ENCODE results near the gene CAMK1D.

The CAMK1D gene

GRCh38 chr10:12635127-12635541, 285.8 kb downstream of the CAMK1D start:
- H3K4me2 ChIP-seq (ENCODE audit: low read length): no peak overlapping the region
- H3K27ac ChIP-seq (ENCODE audit: low read depth, low read length): no peak overlapping the region
- no peaks in the 10 kb centered on the region for H3K9me2 ChIP-seq (replicated peaks; ENCODE audit: control insufficient read depth, low read length)
- H3K4me1 ChIP-seq (ENCODE audit: control insufficient read depth, low read length): no peaks in the 10 kb centered on the region
- no peaks in the 10 kb centered on the region for H3K9me3 ChIP-seq (ENCODE audit: control insufficient read depth, insufficient read depth, low read length)
- H3K79me2 ChIP-seq (ENCODE audit: control insufficient read depth, low read length): peaks cover 34% of the 10 kb centered on the region
- no peaks in the 10 kb centered on the region for H3K36me3 ChIP-seq (ENCODE audit: control insufficient read depth, low read length)
- TF ChIP-seq EZH2phosphoT487 (IDR thresholded peaks at IDR 0.05; ENCODE audit: borderline replicate concordance, low read length) (no peak), CTCF (IDR thresholded peaks at IDR 0.05; ENCODE audit: low read depth, low read length, poor library complexity, severe bottlenecking) (no peak)
- no peaks in the 10 kb centered on the region for H3F3A ChIP-seq (ENCODE audit: control insufficient read depth, insufficient read depth)
- no peaks in the 10 kb centered on the region for H4K20me1 ChIP-seq (ENCODE audit: control insufficient read depth, insufficient read depth, low read depth, low read length)
- no peaks in the 10 kb centered on the region for H3K27me3 ChIP-seq (ENCODE audit: control insufficient read depth, low read length)
- no peak overlapping the region for H3K4me3 ChIP-seq (ENCODE audit: low read length)

- Histone ChIP-seq H3K9me2 (replicated peaks; ENCODE audit: control insufficient read depth, low read length) (no peaks in the 10 kb centered on the region), H3F3A (ENCODE audit: control insufficient read depth, insufficient read depth) (no peaks in the 10 kb centered on the region), H3K27me3 (ENCODE audit: control insufficient read depth, low read length) (no peaks in the 10 kb centered on the region), H3K4me2 (ENCODE audit: low read length) (no peak overlapping the region), H3K27ac (ENCODE audit: low read depth, low read length) (no peak overlapping the region), H3K9me3 (ENCODE audit: control insufficient read depth, insufficient read depth, low read length) (no peaks in the 10 kb centered on the region), H3K36me3 (ENCODE audit: control insufficient read depth, low read length) (no peaks in the 10 kb centered on the region), H4K20me1 (ENCODE audit: control insufficient read depth, insufficient read depth, low read depth, low read length) (no peaks in the 10 kb centered on the region), H3K4me3 (ENCODE audit: low read length) (no peak overlapping the region), H3K79me2 (ENCODE audit: control insufficient read depth, low read length) (peaks cover 35% of the 10 kb centered on the region), H3K4me1 (ENCODE audit: control insufficient read depth, low read length) (no peaks in the 10 kb centered on the region)
- no peak for TF ChIP-seq CTCF (IDR thresholded peaks at IDR 0.05; ENCODE audit: low read depth, low read length, poor library complexity, severe bottlenecking)
- no peak for TF ChIP-seq EZH2phosphoT487 (IDR thresholded peaks at IDR 0.05; ENCODE audit: borderline replicate concordance, low read length)
These were observed 287.2 kb downstream of the CAMK1D start for GRCh38 chr10:12636571-12636970.

- Histone ChIP-seq H3K27ac (ENCODE audit: low read depth, low read length) (no peak overlapping the region), H3K9me3 (ENCODE audit: control insufficient read depth, insufficient read depth, low read length) (no peaks in the 10 kb centered on the region), H3K79me2 (ENCODE audit: control insufficient read depth, low read length) (peaks cover 35% of the 10 kb centered on the region), H3F3A (ENCODE audit: control insufficient read depth, insufficient read depth) (no peaks in the 10 kb centered on the region), H4K20me1 (ENCODE audit: control insufficient read depth, insufficient read depth, low read depth, low read length) (no peaks in the 10 kb centered on the region), H3K36me3 (ENCODE audit: control insufficient read depth, low read length) (no peaks in the 10 kb centered on the region), H3K27me3 (ENCODE audit: control insufficient read depth, low read length) (no peaks in the 10 kb centered on the region), H3K4me1 (ENCODE audit: control insufficient read depth, low read length) (no peaks in the 10 kb centered on the region), H3K9me2 (replicated peaks; ENCODE audit: control insufficient read depth, low read length) (no peaks in the 10 kb centered on the region), H3K4me3 (ENCODE audit: low read length) (no peak overlapping the region), H3K4me2 (ENCODE audit: low read length) (no peak overlapping the region)
- no peak for TF ChIP-seq EZH2phosphoT487 (IDR thresholded peaks at IDR 0.05; ENCODE audit: borderline replicate concordance, low read length)
- no peak for TF ChIP-seq CTCF (IDR thresholded peaks at IDR 0.05; ENCODE audit: low read depth, low read length, poor library complexity, severe bottlenecking)
These were observed 288.3 kb downstream of the CAMK1D start for GRCh38 chr10:12637649-12638048.

- Histone ChIP-seq H3K9me2 (replicated peaks; ENCODE audit: control insufficient read depth, low read length) (no peaks in the 10 kb centered on the region), H3K4me2 (ENCODE audit: low read length) (no peak overlapping the region), H4K20me1 (ENCODE audit: control insufficient read depth, insufficient read depth, low read depth, low read length) (no peaks in the 10 kb centered on the region), H3K36me3 (ENCODE audit: control insufficient read depth, low read length) (no peaks in the 10 kb centered on the region), H3F3A (ENCODE audit: control insufficient read depth, insufficient read depth) (no peaks in the 10 kb centered on the region), H3K4me1 (ENCODE audit: control insufficient read depth, low read length) (no peaks in the 10 kb centered on the region), H3K79me2 (ENCODE audit: control insufficient read depth, low read length) (peaks cover 35% of the 10 kb centered on the region), H3K27ac (ENCODE audit: low read depth, low read length) (no peak overlapping the region), H3K27me3 (ENCODE audit: control insufficient read depth, low read length) (no peaks in the 10 kb centered on the region), H3K4me3 (ENCODE audit: low read length) (no peak overlapping the region), H3K9me3 (ENCODE audit: control insufficient read depth, insufficient read depth, low read length) (no peaks in the 10 kb centered on the region)
- TF ChIP-seq CTCF (IDR thresholded peaks at IDR 0.05; ENCODE audit: low read depth, low read length, poor library complexity, severe bottlenecking) (no peak), EZH2phosphoT487 (IDR thresholded peaks at IDR 0.05; ENCODE audit: borderline replicate concordance, low read length) (no peak)
These were observed 288.8 kb downstream of the CAMK1D start for GRCh38 chr10:12638103-12638502.

Measured in DOHH2 (cell line).